D341Med (cell line): ENCODE results near the gene SLC6A2.

Source experiments
- DNase-seq: peaks from one replicate; pipeline ENCODE4 v3.0.0; 2012; ENCODE audit warnings: low spot score

Gene SLC6A2

DNA sequence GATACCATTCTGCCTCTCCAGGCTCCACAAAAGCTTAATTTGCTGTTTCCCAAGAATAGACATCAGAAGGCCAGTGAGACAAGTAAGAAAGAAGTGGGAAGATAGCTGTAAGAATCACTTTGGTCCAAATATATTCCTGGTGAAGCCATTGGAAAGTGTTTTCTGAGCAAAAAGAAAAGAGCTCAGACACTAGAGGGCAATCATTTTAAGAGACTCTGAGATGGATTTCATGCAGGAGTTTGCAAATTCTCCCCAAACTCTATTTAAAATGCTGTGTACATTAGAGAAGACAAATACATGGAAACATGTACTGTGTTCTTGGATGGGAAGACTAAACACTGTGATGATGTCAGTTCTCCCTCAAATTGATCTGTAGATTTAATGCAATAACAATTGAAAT lies 8.0 kb upstream of the SLC6A2 start:
- DNase-seq = no peak

GRCh38 chr16:55651841-55652824 lies 3.7 kb upstream of the SLC6A2 start:
- DNase-seq = no peak

GRCh38 chr16:55653106-55653505 lies 2.7 kb upstream of the SLC6A2 start:
- no peak for DNase-seq

DNA sequence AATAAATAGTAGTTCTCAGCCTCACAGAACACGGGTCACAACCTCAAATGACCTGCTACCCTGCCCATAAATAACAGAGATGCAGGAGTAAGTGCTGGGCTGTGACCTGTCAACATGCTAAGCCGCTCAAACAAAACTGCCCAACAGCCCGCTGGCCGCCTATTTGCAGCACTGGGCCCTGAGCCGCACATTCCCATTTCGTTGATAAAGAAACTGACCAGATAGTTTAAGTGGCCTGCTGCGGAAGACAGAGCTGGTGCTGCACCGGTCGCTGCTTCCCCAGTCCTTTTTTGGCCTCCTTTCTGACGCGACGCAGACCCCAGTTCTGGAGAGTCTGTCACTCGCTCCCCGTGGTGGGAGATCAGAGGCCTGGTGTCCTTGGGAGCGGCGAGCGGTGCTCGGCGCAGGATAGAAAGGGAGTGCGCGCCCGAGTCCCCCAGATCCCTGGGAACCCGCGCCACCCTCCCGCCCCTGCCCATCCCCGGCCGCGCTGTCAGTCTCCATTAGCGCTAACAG lies 349 bp upstream of the SLC6A2 start:
- DNase-seq = no peak

DNA sequence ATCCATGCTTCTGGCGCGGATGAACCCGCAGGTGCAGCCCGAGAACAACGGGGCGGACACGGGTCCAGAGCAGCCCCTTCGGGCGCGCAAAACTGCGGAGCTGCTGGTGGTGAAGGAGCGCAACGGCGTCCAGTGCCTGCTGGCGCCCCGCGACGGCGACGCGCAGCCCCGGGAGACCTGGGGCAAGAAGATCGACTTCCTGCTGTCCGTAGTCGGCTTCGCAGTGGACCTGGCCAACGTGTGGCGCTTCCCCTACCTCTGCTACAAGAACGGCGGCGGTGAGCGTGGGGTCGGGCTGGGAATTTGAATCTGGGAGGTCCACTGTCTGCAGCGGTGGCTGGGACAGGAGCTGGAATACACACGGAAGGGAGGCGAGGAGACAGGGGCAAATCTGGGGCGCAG lies 904 bp downstream of the SLC6A2 start:
- DNase-seq = no peak

DNA sequence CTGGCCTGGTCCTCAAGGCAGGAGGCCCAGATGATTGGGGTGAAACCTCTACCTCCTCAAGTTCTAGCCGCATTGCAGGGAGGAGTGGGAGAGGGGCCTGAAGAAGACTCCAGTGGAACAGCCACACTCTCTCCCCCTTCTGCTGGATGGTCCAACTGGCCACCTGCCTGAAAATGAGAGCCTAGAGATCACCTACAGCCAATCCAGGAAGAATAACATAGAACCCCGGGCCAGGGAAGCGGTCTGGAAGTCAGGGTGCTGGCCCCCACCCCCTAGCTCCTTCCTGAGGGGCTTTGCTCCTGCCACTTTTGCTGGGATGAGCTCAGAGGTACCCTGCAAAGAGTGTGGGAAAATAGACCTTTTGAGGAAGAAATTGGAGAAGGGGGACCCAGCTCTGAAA lies 1.8 kb downstream of the SLC6A2 start:
- no peak for DNase-seq

- no peak for DNase-seq
These were observed 3.2 kb downstream of the SLC6A2 start for GRCh38 chr16:55658898-55659420.

GRCh38 chr16:55660026-55660425 lies 4.2 kb downstream of the SLC6A2 start:
- DNase-seq = no peak

DNA sequence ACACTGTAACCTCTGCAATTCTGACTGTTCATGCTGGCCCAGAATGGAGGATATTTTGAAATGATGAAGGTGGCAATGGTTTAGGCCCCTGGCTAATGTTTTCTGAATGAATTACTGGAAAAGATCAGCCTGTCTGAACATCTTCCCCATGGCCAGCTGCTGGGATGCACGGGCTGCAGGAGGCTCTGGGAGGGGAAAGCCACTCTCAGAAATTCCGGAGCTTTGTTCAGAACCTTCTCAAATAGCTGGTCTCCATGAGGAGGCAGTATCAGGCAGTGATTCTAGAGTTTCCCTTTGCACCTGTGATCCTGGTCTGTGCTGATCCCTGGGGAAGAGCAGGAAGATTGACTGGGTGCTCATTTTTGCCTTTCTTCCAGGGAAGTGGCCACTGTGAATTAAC lies 5.0 kb downstream of the SLC6A2 start:
- no peak for DNase-seq

GRCh38 chr16:55661941-55662643 lies 6.3 kb downstream of the SLC6A2 start:
- no peak for DNase-seq

DNA sequence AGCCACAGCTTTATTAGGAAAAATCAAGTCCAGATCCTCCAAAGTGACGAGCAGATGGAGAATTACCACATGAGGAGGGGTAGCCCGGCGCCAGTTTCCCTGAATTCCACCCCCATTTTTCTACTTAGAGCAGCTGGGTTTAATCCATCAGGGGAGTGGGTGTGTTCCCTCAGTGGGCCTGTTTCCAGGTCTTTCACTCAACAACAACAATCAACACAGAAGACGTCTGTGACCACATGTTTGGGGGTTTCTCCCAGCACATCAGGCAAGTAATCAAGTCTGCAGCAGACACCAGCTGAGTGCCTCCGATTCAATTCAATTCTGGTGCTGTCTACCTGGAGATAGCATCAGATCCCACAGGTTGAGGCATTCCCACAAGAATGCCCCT lies 6.8 kb downstream of the SLC6A2 start:
- no peak for DNase-seq

DNA sequence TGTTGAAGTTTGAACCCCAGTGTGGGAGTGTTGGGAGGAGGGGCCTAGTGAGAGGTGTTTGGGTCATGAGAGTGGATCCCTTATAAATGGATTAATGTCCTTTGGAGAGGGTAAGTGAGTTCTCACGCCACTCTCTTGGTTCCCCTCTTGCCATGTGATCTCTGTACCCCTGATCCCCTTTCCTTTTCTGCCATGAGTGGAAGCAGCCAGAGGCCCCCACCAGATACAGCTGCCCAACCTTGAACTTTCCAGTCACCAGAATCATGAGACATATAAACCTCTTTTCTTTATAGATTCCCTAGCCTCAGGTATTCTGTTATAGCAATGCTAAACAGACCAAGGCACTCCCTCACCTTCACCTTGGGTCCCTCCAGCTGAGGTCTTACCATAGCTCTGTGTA lies 7.4 kb downstream of the SLC6A2 start:
- DNase-seq = no peak

DNA sequence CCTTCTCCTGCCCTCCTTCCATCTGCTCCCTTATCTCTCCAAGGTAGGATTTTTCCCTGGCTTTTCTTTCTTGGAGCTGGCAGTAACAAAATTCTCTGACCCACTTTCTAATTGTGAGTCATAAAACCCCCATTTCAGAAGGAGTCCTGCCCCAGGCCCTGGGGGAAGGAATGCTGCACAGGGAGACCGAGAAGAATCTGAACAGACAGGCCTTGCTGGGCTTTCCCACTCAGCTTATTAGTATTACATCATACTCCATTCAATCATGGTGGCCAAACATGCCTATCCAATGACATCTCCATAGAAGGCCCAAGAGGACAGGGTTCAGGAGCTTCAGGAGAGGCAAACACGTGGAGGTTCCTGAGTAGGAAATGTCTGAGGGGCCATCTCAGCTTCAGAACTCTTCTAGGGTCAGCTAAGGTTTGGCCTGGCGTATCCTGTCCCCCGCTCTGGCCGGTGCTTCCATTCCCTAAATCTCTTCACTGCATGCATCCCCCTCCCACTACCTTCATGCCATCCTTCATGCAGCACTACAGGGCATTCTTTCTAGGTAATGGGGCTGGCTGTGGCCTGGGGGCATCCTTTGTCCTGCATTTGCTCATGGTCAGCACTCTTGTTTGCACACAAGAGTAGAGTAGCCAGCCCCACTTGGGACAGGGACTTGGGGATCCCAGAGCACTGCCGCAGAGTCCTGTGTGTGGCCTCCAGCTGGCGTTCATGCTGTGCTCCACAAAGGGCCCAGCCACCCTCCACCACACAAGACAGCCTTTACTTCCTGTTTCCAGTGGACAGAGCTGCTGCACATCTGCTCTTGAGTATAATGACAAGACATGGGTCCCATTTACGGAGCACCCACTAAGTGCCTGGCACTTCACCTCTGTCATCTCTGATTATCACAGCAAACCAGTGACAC lies 8.2 kb downstream of the SLC6A2 start:
- DNase-seq = no peak

GRCh38 chr16:55664786-55665407 lies 9.1 kb downstream of the SLC6A2 start:
- no peak for DNase-seq

- DNase-seq = no peak
These were observed 9.7 kb downstream of the SLC6A2 start for GRCh38 chr16:55665511-55665910.

GRCh38 chr16:55666012-55666411 lies 10.2 kb downstream of the SLC6A2 start:
- DNase-seq = no peak

- DNase-seq = no peak
These were observed 12.0 kb downstream of the SLC6A2 start for GRCh38 chr16:55667753-55668152.

DNA sequence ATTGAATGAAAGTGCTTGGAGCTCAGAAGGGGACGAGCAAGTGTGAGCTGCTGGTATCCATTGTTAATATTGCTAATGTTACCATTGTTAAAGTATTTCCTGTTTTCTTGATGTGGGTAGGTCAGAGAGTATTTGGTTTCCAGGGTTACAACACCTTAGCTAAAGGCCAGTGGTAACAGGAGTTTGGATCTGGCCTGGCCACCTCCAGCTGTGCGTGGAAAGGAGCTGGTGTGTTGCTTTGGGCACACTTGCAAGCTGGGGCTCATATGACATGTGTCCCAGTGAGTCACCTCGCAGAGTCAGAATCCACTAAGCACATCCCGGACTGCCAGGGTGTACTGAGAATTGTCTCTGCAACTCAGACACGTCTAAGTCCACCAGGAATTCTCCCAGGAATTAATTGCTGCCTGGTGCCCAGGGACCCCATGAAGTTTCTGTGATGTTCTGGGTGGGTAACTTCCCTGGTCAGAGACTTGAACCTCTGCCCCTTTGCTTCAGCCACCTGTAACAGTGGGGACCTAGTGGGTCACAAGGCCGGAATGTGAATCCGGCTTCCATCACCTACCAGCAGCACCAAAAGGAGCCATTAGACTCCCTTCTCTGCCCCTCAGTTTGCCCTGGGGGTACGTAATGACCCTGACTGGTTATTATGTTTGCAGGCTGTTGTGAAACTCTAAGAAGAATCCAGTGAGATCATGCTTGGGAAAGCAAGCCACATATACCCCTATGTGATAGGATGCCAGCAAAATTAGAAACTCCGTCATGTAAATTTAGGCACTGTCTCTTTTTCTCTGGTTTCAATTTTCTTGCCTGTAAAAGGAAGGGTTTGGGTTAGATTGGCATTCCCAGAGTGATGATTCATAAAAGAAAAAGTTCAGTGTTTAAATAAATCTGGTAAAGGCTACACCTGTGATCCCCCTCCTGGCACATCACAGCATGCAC lies 12.8 kb downstream of the SLC6A2 start:
- no peak for DNase-seq

DNA sequence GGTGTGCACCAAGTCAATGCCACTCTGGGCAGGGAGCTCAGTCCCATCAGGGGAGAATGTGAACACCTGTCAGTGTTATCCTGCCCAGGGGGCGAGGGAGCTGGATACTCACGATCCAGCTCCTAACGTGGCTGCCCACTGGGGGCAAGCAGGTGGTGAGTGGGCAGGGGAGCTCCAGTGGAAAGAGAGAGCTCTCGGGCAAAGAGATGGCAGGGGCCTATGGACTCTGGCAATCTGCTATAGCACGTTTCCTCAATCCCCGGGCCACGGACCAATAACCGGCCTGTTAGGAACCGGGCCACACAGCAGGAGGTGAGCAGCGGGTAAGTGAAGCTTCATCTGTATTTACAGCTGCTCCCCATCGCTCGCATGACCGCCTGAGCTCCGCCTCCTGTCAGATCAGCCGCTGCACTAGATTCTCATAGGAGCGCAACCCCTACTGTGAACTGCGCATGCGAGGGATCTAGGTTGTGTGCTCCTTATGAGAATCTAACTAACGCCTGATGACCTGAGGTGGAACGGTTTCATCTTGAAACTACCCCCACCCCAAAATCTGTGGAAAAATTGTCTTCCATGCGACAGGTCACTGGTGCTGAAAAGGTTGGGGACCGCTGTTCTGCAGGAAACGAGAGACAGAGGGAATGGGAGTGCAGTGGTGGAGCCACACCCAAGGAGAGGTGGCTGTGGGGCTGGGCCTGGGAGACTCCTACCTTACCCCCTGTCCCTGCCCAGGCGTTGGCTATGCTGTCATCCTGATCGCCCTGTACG lies 15.6 kb downstream of the SLC6A2 start:
- DNase-seq = no peak

DNA sequence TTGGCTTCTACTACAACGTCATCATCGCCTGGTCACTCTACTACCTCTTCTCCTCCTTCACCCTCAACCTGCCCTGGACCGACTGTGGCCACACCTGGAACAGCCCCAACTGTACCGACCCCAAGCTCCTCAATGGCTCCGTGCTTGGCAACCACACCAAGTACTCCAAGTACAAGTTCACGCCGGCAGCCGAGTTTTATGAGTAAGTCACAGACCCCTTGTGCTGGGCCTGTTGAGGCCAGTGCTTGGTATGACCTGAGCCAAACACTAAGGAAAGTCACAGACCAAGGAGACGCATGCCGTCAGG lies 16.1 kb downstream of the SLC6A2 start:
- DNase-seq = no peak
